Fibroblast of lung (primary cell): Measurements from ENCODE around the gene GSE1. TPM values are rescaled to one million over a fixed set of nuclear protein-coding genes. Genes with fewer than 3 reads are reported as not detected.

ENCODE experiments used
- DNase-seq, 2 donors: peaks; one replicate each; pipeline versions ENCODE4 v3.0.0 to v3.0.0-alpha.2; 2010; ENCODE audit warnings: low read depth in 2 of 2
- H2AFZ ChIP-seq: 2 replicates; pipeline ENCODE4 v1.5.1; 2012; ENCODE audit warnings: low read length, control low read depth, inconsistent platforms
- H3K27ac ChIP-seq: 2 replicates; pipeline ENCODE4 v1.5.1; 2011; ENCODE audit warnings: low read length, control low read depth; ENCODE audit not compliant: insufficient read depth
- H3K27me3 ChIP-seq: 2 replicates; pipeline ENCODE4 v1.5.1; 2011; ENCODE audit warnings: mild to moderate bottlenecking, low read length; ENCODE audit not compliant: control insufficient read depth, insufficient read depth
- H3K36me3 ChIP-seq: 2 replicates; pipeline ENCODE4 v1.5.1; 2011; ENCODE audit warnings: low read length; ENCODE audit not compliant: control insufficient read depth, insufficient read depth
- H3K4me1 ChIP-seq: 2 replicates; pipeline ENCODE4 v1.5.1; 2011; ENCODE audit warnings: low read length; ENCODE audit not compliant: control insufficient read depth, insufficient read depth; ENCODE audit errors: extremely low read depth
- H3K4me2 ChIP-seq: 2 replicates; pipeline ENCODE4 v1.5.1; 2011; ENCODE audit warnings: low read length, control low read depth; ENCODE audit not compliant: insufficient read depth; ENCODE audit errors: extremely low read depth
- H3K4me3 ChIP-seq, 4 experiments: fragments of 200-600 bp in 1 of 4; sonication (generic) in 1 of 4; replicated peaks in 1 of 4; 2 replicates each; pipeline ENCODE4 v1.5.1; 2011 to 2016; ENCODE audit warnings: low read length in 4 of 4, low read depth in 3 of 4, mild to moderate bottlenecking in 3 of 4, control low read depth in 2 of 4, inconsistent platforms in 1 of 4, mixed read lengths in 1 of 4; ENCODE audit not compliant: insufficient read depth in 1 of 4; ENCODE audit errors: control extremely low read depth in 1 of 4
- H3K79me2 ChIP-seq: 2 replicates; pipeline ENCODE4 v1.5.1; 2012; ENCODE audit warnings: mild to moderate bottlenecking, low read length, inconsistent platforms; ENCODE audit not compliant: control insufficient read depth, insufficient read depth
- H3K9ac ChIP-seq: 2 replicates; pipeline ENCODE4 v1.5.1; 2011; ENCODE audit warnings: mild to moderate bottlenecking, low read length, control low read depth; ENCODE audit not compliant: insufficient read depth
- H3K9me3 ChIP-seq: 2 replicates; pipeline ENCODE4 v1.5.1; 2012; ENCODE audit warnings: low read depth, low read length; ENCODE audit not compliant: control insufficient read depth, insufficient read depth
- H4K20me1 ChIP-seq: 2 replicates; pipeline ENCODE4 v1.5.1; 2011; ENCODE audit warnings: low read length; ENCODE audit not compliant: control insufficient read depth, insufficient read depth; ENCODE audit errors: extremely low read depth
- EZH2 ChIP-seq: IDR thresholded peaks from 2 replicates; pipeline ENCODE4 v1.5.1; 2012; ENCODE audit warnings: low read length, control low read depth, mild to moderate bottlenecking; ENCODE audit errors: missing control alignments
- polyA plus RNA-seq, 2 donors: library from polyadenylated mRNA; depleted of rRNA in 1 of 2; stranded (reverse) in 1 of 2; unstranded in 1 of 2; fragments of >200 nt; gene quantifications; 2 replicates each; pipeline ENCODE4 v1.2.1, GENCODE V29; 2011 to 2012; ENCODE audit warnings: missing spikeins in 1 of 2
- total RNA-seq: library from RNA; depleted of rRNA; stranded (reverse); fragments of >200 nt; gene quantifications from 2 replicates; pipeline ENCODE4 v1.2.1, GENCODE V29; 2014
- TF ChIP-seq, protein P1 (sequence below), 2 donors: IDR thresholded peaks in 1 of 2; conservative IDR thresholded peaks in 1 of 2; 1 replicate in 1 of 2; 2 replicates in 1 of 2; pipeline ENCODE4 v1.5.1; 2011 to 2012; ENCODE audit warnings: low read length in 2 of 2, control low read depth in 1 of 2, inconsistent platforms in 1 of 2, low read depth in 1 of 2, mild to moderate bottlenecking in 1 of 2

Gene GSE1
- total and polyA plus RNA-seq, 2 donors (not counting 1 experiment from before 2014, with no cell fraction given): 11.0 to 35.7 TPM

DNA sequence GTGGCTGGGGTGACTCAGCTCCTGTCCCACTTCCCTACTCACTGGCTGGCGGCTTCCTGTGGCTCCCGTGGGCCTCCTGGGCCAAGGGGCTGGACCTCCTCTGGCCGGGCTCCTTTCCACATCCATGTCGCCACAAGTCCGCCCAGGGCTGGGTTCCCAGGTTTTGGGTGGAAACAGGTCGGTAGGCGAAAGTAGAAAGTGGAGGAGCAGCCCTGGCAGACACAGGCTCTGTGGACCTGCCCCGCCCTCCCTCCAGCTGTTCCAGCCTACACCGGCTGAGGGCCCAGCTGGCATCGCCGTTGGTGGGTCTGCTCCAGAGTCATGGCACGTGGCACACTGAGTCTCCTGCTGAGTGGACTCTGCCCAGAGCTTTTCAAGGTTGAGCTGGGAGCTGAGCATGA is 28.7 kb downstream of the GSE1 start:
- peak in 1 of 2 donors; percentile 49 for DNase-seq
- no peak for TF ChIP-seq EZH2
- TF ChIP-seq, protein P1, sequence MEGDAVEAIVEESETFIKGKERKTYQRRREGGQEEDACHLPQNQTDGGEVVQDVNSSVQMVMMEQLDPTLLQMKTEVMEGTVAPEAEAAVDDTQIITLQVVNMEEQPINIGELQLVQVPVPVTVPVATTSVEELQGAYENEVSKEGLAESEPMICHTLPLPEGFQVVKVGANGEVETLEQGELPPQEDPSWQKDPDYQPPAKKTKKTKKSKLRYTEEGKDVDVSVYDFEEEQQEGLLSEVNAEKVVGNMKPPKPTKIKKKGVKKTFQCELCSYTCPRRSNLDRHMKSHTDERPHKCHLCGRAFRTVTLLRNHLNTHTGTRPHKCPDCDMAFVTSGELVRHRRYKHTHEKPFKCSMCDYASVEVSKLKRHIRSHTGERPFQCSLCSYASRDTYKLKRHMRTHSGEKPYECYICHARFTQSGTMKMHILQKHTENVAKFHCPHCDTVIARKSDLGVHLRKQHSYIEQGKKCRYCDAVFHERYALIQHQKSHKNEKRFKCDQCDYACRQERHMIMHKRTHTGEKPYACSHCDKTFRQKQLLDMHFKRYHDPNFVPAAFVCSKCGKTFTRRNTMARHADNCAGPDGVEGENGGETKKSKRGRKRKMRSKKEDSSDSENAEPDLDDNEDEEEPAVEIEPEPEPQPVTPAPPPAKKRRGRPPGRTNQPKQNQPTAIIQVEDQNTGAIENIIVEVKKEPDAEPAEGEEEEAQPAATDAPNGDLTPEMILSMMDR (conservative IDR thresholded peaks at IDR 0.05 in 1 of 2, IDR thresholded peaks at IDR 0.05 in 1 of 2; ENCODE audit: low read depth in 1 of 2, low read length in 2 of 2): no peak
- Histone ChIP-seq H3K79me2 (no peaks in the 10 kb centered on the region), H3K27me3 (no peaks in the 10 kb centered on the region), H3K4me2 (no peak overlapping the region), H3K36me3 (no peaks in the 10 kb centered on the region), H4K20me1 (no peaks in the 10 kb centered on the region), H3K4me3 (no peak overlapping the region), H3K9me3 (no peaks in the 10 kb centered on the region), H3K27ac (no peak overlapping the region), H3K4me1 (no peaks in the 10 kb centered on the region), H2AFZ (no peak overlapping the region), H3K9ac (no peak overlapping the region)

DNA sequence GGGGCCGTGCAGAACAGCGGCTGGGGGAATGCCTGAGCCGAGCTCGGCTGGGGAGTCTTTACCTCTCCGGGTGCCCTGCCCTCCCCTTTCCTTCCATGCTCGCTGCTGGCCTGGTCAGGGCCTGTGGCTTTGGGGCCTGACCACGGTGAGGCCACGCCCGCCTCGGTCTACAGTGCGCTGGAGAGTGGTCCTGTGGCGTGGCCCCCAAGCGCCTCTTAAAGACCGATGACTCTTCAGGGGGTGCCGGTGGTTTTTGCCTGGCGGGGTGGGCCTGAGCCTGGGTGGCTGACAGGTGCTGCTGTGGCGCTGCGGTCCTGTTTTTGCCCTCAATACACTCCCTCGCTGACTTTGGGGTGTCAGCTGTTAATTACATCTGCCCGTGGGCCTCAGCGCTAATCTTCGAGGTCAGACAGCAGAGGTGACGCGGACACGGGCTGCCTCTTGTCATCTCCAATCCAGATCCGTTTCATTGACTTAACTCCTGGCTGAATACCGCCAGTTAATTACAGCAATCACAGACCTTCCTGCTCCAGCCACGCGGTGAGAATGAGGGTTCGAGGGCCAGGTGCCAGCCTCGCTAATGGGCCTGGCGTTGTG is 29.7 kb downstream of the GSE1 start:
- Histone ChIP-seq H3K4me2 (no peak overlapping the region), H3K4me3 (no peak overlapping the region), H3K9me3 (no peaks in the 10 kb centered on the region), H2AFZ (no peak overlapping the region), H3K4me1 (no peaks in the 10 kb centered on the region), H3K9ac (no peak overlapping the region), H4K20me1 (no peaks in the 10 kb centered on the region), H3K36me3 (no peaks in the 10 kb centered on the region), H3K27me3 (no peaks in the 10 kb centered on the region), H3K27ac (no peak overlapping the region), H3K79me2 (no peaks in the 10 kb centered on the region)
- no peak for DNase-seq
- no peak for TF ChIP-seq EZH2
- TF ChIP-seq, protein P1 (conservative IDR thresholded peaks at IDR 0.05 in 1 of 2, IDR thresholded peaks at IDR 0.05 in 1 of 2; ENCODE audit: low read depth in 1 of 2, low read length in 2 of 2): no peak

DNA sequence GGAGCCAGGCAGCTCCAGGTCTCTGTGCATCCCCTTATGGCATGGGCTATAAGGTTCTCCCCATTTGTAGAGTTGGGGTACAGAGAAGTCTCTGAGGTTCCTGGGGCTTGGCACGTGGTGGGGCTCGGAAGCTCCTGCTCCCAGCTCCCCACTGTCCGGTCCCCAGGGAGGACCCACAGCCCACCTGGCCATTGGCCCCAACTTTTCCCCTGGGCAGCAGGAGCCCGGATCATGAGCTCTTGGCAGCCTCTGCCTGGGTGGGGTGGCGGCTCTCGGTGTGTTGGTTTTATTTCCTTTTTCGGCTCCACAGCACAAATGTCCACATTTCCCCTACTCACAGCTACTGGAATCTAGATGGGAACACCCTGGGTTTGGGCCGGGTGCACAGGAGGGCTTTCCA is 30.5 kb downstream of the GSE1 start:
- Histone ChIP-seq H3K27ac (no peak overlapping the region), H2AFZ (no peak overlapping the region), H3K4me2 (no peak overlapping the region), H3K9ac (no peak overlapping the region), H3K4me1 (no peaks in the 10 kb centered on the region), H4K20me1 (no peaks in the 10 kb centered on the region), H3K4me3 (no peak overlapping the region), H3K27me3 (no peaks in the 10 kb centered on the region), H3K79me2 (no peaks in the 10 kb centered on the region), H3K9me3 (no peaks in the 10 kb centered on the region), H3K36me3 (no peaks in the 10 kb centered on the region)
- no peak for DNase-seq
- TF ChIP-seq EZH2: no peak
- TF ChIP-seq, protein P1 (conservative IDR thresholded peaks at IDR 0.05 in 1 of 2, IDR thresholded peaks at IDR 0.05 in 1 of 2; ENCODE audit: low read depth in 1 of 2, low read length in 2 of 2): no peak
